Muscle of arm (tissue), 14 donors: ENCODE measurements around the gene HOXD3. TPM values are rescaled to one million over a fixed set of nuclear protein-coding genes. Genes with fewer than 3 reads are reported as not detected.

Experiments
- DNase-seq: peaks from one replicate; pipeline ENCODE4 v3.0.0-alpha.2; 2013
- long read RNA-seq, 11 donors: transcript quantifications; one replicate each; lab custom pipeline, GENCODE V29; 2026
- polyA plus RNA-seq, 12 donors: library from polyadenylated mRNA; unstranded; fragments of 120-200 nt; gene quantifications; one replicate each; pipeline ENCODE4 v1.2.1, GENCODE V29; 2013; ENCODE audit not compliant: insufficient read length in 12 of 12

Gene HOXD3
- 1 to 10 TPM in 10 of 12 donors, not detected in 2; 1.8 to 4.8 (median 2.4) TPM for polyA plus RNA-seq
- long read RNA-seq, donor 1, partial matches to known transcripts: 0 of 4 reads
- long read RNA-seq, donor 1, other reads (novel, unspliced or antisense): 0 of 4 reads
- long read RNA-seq, donor 2: 0 reads
- long read RNA-seq, donor 3: 0 reads
- long read RNA-seq, donor 4: 0 reads
- long read RNA-seq, donor 5: 0 reads
- long read RNA-seq, donor 6: 0 reads
- long read RNA-seq, donor 7: 0 reads
- long read RNA-seq, donor 8, partial matches to known transcripts: 0 of 2 reads
- long read RNA-seq, donor 8, other reads (novel, unspliced or antisense): 0 of 2 reads
- long read RNA-seq, donor 9: 0 reads
- long read RNA-seq, donor 10: 0 reads
- long read RNA-seq, donor 11: 0 reads

- DNase-seq: no peak
Measured at GRCh38 chr2:176156807-176157498, at the start of gene HOXD3. HOXD3 (plus strand) TSS chr2:176157307; CDS start chr2:176169115, 11,808 bp downstream.

- DNase-seq: no peak
Measured at GRCh38 chr2:176107731-176108181, 49.4 kb upstream of the HOXD3 start.

GRCh38 chr2:176109192-176109901, 47.8 kb upstream of the HOXD3 start:
- no peak for DNase-seq

GRCh38 chr2:176109946-176110345, 47.2 kb upstream of the HOXD3 start:
- no peak for DNase-seq

GRCh38 chr2:176110415-176111308, 46.4 kb upstream of the HOXD3 start:
- no peak for DNase-seq

GRCh38 chr2:176111309-176111663, 45.8 kb upstream of the HOXD3 start:
- DNase-seq: peak; percentile 81

- DNase-seq: no peak
Measured at GRCh38 chr2:176111846-176112374, 45.2 kb upstream of the HOXD3 start.

- no peak for DNase-seq
Measured at GRCh38 chr2:176112375-176113302, 44.5 kb upstream of the HOXD3 start.

GRCh38 chr2:176114120-176114929, 42.8 kb upstream of the HOXD3 start:
- no peak for DNase-seq

- no peak for DNase-seq
Measured at GRCh38 chr2:176114930-176115625, 42.0 kb upstream of the HOXD3 start.

GRCh38 chr2:176115883-176116813, 41.0 kb upstream of the HOXD3 start, which contains the start of gene HOXD10:
HOXD10 (plus strand) TSS chr2:176116778; CDS start chr2:176116834, 56 bp downstream.
- peak; percentile 86 for DNase-seq

GRCh38 chr2:176117162-176117822, 39.8 kb upstream of the HOXD3 start:
- DNase-seq: no peak

- no peak for DNase-seq
Measured at GRCh38 chr2:176117823-176118371, 39.2 kb upstream of the HOXD3 start.

GRCh38 chr2:176118601-176119339, 38.3 kb upstream of the HOXD3 start:
- DNase-seq: no peak

- DNase-seq: no peak
Measured at GRCh38 chr2:176120364-176121189, 36.5 kb upstream of the HOXD3 start.
